ENCODE data around the gene VSIG2.
A peak's percentile ranks its signal among the peaks of the same experiment; 100 is the strongest.

The VSIG2 gene

DNA sequence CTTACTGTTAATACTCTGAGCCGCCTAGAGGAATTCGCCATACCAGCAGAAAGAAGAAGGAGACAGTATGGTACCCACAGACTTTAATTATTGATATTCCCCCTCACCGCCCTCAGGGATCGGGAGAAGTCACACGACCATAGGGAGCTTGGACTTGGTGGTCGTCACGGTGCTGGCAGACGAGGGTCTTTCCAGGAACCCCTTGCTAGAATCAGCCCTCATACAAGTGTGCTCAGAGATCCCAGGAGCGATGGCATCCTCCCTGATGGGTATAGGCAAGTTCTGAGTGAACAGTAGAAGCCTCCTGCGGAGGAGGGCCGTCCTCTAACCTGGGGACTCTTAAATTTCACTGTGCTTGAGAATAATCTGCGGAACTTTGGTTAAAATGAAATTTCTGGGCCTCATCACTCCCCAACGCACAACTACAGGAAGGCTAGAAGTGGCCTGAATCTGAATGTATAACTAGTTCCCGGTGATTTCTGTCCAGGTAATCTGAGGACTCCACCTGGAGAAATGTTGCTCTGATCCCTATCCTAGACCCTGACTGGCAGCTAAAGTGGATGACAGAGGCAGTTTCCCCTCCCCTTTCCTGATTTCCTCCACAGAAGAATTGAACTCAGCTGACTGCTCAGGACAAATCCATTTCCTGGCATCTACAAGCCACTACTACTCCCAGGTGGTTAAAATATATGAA is 4.5 kb downstream of the VSIG2 start:
- no peak for TF ChIP-seq CTCF (IDR thresholded peaks at IDR 0.05; ENCODE audit: borderline replicate concordance, insufficient read depth, low read depth, low read length)
- H3K4me3 ChIP-seq (ENCODE audit: low read depth, low read length): no peak overlapping the region

- peak; percentile 75 for TF ChIP-seq CTCF (IDR thresholded peaks at IDR 0.05; ENCODE audit: borderline replicate concordance, insufficient read depth, low read depth, low read length)
- H3K4me3 ChIP-seq (ENCODE audit: low read depth, low read length): peak overlapping the region; percentile 68
Observed at GRCh38 chr11:124746621-124747243, 5.3 kb downstream of the VSIG2 start.

DNA sequence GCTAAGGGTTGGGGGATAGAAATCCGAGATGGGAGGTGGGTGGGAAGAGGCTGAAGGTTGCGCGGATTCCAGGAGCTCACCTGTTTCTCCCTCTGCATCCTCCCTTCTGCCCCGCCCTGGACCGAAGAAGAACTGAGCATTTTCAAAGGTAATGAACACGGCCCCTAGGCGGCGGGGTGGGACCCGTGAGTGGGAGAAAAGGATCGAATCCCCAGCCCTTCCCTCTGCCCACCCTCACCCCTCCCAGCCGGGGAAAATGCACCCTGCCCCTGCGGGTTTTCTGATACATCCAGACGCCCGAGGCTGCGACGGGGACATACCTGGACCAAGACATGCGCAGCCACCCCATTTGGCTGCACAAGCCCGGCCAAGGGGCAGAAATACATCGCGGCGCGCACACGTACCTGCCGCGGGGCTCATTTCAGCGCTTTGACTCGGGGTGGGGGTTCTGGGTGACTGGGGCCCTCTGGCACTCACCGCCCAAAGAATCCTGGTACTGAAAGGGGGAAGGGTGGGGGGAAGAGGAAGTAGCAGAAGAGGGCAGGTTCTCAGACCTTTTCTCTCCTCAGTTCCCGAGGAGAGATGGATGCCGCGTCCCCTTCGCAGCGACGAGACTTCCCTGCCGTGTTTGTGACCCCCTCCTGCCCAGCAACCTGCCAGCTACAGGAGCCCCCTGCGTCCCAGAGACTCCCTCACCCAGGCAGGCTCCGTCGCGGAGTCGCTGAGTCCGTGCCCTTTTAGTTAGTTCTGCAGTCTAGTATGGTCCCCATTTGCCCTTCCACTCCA is 6.0 kb downstream of the VSIG2 start:
- H3K4me3 ChIP-seq (ENCODE audit: low read depth, low read length): peak overlapping the region; percentile 68
- peak; percentile 54 for TF ChIP-seq CTCF (IDR thresholded peaks at IDR 0.05; ENCODE audit: borderline replicate concordance, insufficient read depth, low read depth, low read length)

DNA sequence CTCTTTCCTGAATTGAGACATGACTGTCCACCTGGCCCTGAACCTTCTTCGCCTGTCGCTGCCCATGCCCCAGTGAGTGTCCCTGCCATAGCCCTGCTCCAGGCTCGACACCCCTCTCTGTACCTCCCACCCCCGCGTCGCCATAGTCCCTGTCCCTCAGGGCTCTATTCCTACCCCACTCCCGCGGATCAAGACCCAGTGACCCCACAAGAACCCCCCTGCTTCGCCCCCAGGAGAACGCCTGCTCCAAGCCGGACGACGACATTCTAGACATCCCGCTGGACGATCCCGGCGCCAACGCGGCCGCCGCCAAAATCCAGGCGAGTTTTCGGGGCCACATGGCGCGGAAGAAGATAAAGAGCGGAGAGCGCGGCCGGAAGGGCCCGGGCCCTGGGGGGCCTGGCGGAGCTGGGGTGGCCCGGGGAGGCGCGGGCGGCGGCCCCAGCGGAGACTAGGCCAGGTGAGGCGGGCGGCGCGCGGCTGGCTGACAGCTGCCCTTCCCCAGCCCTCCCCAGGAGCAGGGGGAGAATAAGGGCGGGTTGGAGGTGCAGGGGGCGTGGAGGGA is 6.7 kb downstream of the VSIG2 start:
- TF ChIP-seq CTCF (IDR thresholded peaks at IDR 0.05; ENCODE audit: borderline replicate concordance, insufficient read depth, low read depth, low read length): no peak
- no peak overlapping the region for H3K4me3 ChIP-seq (ENCODE audit: low read depth, low read length)

- TF ChIP-seq CTCF (IDR thresholded peaks at IDR 0.05; ENCODE audit: borderline replicate concordance, insufficient read depth, low read depth, low read length): no peak
- H3K4me3 ChIP-seq (ENCODE audit: low read depth, low read length): no peak overlapping the region
Observed at GRCh38 chr11:124743050-124743449, 9.0 kb downstream of the VSIG2 start.

- TF ChIP-seq CTCF (IDR thresholded peaks at IDR 0.05; ENCODE audit: borderline replicate concordance, insufficient read depth, low read depth, low read length): no peak
- no peak overlapping the region for H3K4me3 ChIP-seq (ENCODE audit: low read depth, low read length)
Observed at GRCh38 chr11:124742555-124742954, 9.5 kb downstream of the VSIG2 start.

Measured in GM12875 (cell line).